Measurements from ENCODE around the gene GNG7. TPM values are rescaled to one million over a fixed set of nuclear protein-coding genes. Genes with fewer than 3 reads are reported as not detected.
A peak's percentile ranks its signal among the peaks of the same experiment; 100 is the strongest.
"Not testable (repeated sequence)": the region's sequence is repeated elsewhere in the genome, so short reads cannot be mapped to it uniquely, and the experiment has no call there.

GNG7 gene
- total RNA-seq, 6 experiments from 2014 or later: 1.3 to 3.7 (median 2.3) TPM

DNA sequence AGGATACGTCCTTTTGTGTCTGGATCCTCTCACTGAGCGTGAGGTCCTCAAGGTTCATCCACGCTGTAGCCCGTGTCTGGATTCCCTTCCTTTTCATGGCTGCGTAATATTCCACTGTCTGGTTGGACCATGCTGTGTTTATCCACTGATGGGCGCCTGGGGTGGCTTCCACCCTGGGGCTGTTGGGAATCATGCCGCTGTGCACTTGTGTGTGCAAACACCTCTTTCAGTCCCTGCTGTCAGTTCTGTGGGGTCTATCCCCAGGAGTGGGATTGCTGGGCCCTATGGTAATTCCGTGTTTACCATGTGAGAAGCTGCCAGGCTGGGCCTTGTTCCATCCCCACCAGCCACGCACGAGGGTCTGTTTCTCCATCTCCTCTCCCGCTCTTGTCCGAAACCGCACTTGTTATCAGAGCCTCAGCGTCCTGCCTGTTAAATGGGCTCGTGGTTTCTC lies 128.0 kb downstream of the GNG7 start:
- Histone ChIP-seq H3K27ac (peak overlapping the region in 1 of 3 donors; percentile 37), H3K36me3 (no peaks in the 10 kb centered on the region), H3K4me3 (no peak overlapping the region), H3K9me3 (no peaks in the 10 kb centered on the region), H3K4me1 (peaks cover 0 to 26% (median 10%) of the 10 kb centered on the region in 4 donors), H3K27me3 (no peaks in the 10 kb centered on the region)
- no peak for TF ChIP-seq POLR2A (IDR thresholded peaks at IDR 0.05)
- TF ChIP-seq, protein P1, sequence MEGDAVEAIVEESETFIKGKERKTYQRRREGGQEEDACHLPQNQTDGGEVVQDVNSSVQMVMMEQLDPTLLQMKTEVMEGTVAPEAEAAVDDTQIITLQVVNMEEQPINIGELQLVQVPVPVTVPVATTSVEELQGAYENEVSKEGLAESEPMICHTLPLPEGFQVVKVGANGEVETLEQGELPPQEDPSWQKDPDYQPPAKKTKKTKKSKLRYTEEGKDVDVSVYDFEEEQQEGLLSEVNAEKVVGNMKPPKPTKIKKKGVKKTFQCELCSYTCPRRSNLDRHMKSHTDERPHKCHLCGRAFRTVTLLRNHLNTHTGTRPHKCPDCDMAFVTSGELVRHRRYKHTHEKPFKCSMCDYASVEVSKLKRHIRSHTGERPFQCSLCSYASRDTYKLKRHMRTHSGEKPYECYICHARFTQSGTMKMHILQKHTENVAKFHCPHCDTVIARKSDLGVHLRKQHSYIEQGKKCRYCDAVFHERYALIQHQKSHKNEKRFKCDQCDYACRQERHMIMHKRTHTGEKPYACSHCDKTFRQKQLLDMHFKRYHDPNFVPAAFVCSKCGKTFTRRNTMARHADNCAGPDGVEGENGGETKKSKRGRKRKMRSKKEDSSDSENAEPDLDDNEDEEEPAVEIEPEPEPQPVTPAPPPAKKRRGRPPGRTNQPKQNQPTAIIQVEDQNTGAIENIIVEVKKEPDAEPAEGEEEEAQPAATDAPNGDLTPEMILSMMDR (IDR thresholded peaks at IDR 0.05): no peak
- DNase-seq (no peak), ATAC-seq (no peak)
- 91% methylated on average over 13 of the region's 15 CpGs for WGBS (ENCODE audit: insufficient coverage, low coverage, low lambda C conversion rate, missing lambda C conversion rate)
- intact Hi-C loops (cut with DNase I): loop anchor here (10.0 kb wide), 2 partner anchors 80 to 100 kb away; partner anchors contain the start of gene GADD45B (in 1 of the 2)

- WGBS (ENCODE audit: insufficient coverage, low coverage, low lambda C conversion rate, missing lambda C conversion rate): 89% methylated on average over 3 of the region's 19 CpGs
Observed at GRCh38 chr19:2573916-2574315, 128.6 kb downstream of the GNG7 start.

GRCh38 chr19:2572152-2572551 lies 130.3 kb downstream of the GNG7 start:
- H3K27me3 ChIP-seq, H3K4me3 ChIP-seq, H3K4me1 ChIP-seq, H3K9me3 ChIP-seq, H3K27ac ChIP-seq, ATAC-seq, DNase-seq, H3K36me3 ChIP-seq: not testable (repeated sequence)
- intact Hi-C loops (cut with DNase I): loop anchor here (10.0 kb wide), 2 partner anchors 77 to 97 kb away; partner anchors contain the start of gene GADD45B (in 1 of the 2)
- WGBS (ENCODE audit: insufficient coverage, low coverage, low lambda C conversion rate, missing lambda C conversion rate): 89% methylated on average over 5 of the region's 12 CpGs

More at GRCh38 chr19:2573916-2574315, 128.6 kb downstream of the GNG7 start:
- Histone ChIP-seq H3K27ac (no peak overlapping the region), H3K36me3 (no peaks in the 10 kb centered on the region), H3K9me3 (no peaks in the 10 kb centered on the region), H3K4me1 (peaks cover 0 to 25% (median 10%) of the 10 kb centered on the region in 4 donors), H3K4me3 (no peak overlapping the region), H3K27me3 (no peaks in the 10 kb centered on the region)
- TF ChIP-seq POLR2A (IDR thresholded peaks at IDR 0.05): no peak
- TF ChIP-seq, protein P1 (IDR thresholded peaks at IDR 0.05): no peak
- ATAC-seq (no peak), DNase-seq (no peak)
- intact Hi-C loops (cut with DNase I): loop anchor here (10.0 kb wide), 2 partner anchors 79 to 99 kb away; partner anchors contain the start of gene GADD45B (in 1 of the 2)

DNA sequence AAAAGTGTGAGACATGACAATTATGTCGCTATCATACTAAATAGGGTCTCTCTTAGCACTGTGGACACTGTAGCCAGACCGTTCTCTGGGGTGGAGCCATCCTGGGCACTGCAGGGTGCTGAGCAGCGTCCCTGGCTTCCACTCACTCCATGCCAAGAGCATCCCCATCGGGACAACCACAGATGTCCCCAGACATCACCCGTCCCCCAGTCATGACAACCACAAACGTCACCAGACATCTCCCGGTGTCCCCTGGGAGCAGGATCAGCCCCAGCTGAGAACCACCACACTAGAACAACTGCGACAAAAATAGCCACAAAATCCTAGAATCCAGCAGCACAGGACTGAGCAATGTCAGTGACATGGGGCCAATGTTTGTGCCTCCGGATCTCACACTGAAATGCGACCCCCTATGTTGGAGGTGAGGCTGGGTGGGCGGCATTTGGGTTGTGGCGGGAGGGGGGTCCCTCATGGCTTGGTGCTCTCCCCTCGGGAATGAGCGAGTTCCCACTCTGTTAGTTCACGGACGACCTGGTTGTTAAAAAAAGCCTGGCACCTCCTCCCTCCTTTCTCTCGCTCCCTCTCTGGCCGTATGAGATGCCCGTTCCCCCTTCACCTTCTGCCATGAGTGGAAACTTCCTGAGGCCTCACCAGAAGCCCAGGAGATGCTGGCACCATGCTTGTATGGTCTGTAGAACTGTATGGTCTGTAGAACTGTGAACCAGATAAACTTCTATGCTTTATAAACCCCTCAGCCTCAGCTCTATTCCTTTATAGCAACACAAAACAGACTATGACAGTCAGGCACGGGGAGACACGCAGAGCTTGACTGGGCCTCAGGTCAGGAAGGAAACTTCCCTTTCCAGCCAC lies 132.7 kb downstream of the GNG7 start:
- H3K4me1 ChIP-seq: peaks cover 0 to 4% (median 0%) of the 10 kb centered on the region in 4 donors
- H3K27ac ChIP-seq: no peak overlapping the region
- H3K36me3 ChIP-seq: no peaks in the 10 kb centered on the region
- DNase-seq (peak in 1 of 3 donors; percentile 22), ATAC-seq (no peak)
- TF ChIP-seq, protein P1 (IDR thresholded peaks at IDR 0.05): no peak
- TF ChIP-seq POLR2A (IDR thresholded peaks at IDR 0.05): no peak
- 79% methylated on average over 6 of the region's 21 CpGs for WGBS (ENCODE audit: insufficient coverage, low coverage, low lambda C conversion rate, missing lambda C conversion rate)
- H3K9me3 ChIP-seq: no peaks in the 10 kb centered on the region
- no peak overlapping the region for H3K4me3 ChIP-seq
- H3K27me3 ChIP-seq: no peaks in the 10 kb centered on the region
- intact Hi-C loops (cut with DNase I): loop anchor here (10.0 kb wide), 2 partner anchors 75 to 95 kb away; partner anchors contain the start of gene GADD45B (in 1 of the 2)

DNA sequence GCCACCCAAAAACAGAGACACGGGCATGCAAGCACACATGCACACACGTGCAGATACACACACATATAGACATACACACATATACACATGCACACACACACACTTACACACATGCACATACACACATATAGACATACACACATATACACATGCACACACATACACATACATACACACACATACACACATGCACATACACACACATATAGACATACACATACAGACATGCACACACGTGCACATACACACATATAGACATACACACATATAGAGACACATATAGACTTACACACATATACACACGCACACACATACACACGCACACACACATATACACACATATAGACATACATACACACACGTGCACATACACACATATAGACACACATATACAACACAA lies 134.5 kb downstream of the GNG7 start:
- Histone ChIP-seq H3K9me3 (no peaks in the 10 kb centered on the region), H3K27me3 (no peaks in the 10 kb centered on the region), H3K27ac (no peak overlapping the region), H3K36me3 (no peaks in the 10 kb centered on the region), H3K4me1 (peaks cover 0 to 4% (median 0%) of the 10 kb centered on the region in 4 donors), H3K4me3 (no peak overlapping the region)
- TF ChIP-seq, protein P1 (IDR thresholded peaks at IDR 0.05): no peak
- no peak for TF ChIP-seq POLR2A (IDR thresholded peaks at IDR 0.05)
- intact Hi-C loops (cut with DNase I): no loop called here
- WGBS (ENCODE audit: insufficient coverage, low coverage, low lambda C conversion rate, missing lambda C conversion rate): 63% methylated on average over 5 of the region's 6 CpGs
- ATAC-seq: no peak
- no peak for DNase-seq

All from right lobe of liver (tissue), 6 donors.